ENCODE data around the gene FRRS1. TPM values are rescaled to one million over a fixed set of nuclear protein-coding genes. Genes with fewer than 3 reads are reported as not detected.

Gene FRRS1
- polyA plus RNA-seq, 1 donor (not counting 4 experiments of a cell fraction or from before 2014, with no cell fraction given): 11.2 TPM

- Histone ChIP-seq H3K9me1 (ENCODE audit: control insufficient read depth, extremely low read depth, insufficient read depth, low read length) (no peaks in the 10 kb centered on the region), H3K4me2 (ENCODE audit: control insufficient read depth, extremely low read depth, insufficient read depth, low read depth, low read length) (peak overlapping the region; percentile 72)
- FAIRE-seq: no peak
Measured at GRCh38 chr1:99764909-99765308, 1.5 kb downstream of the FRRS1 start.

GRCh38 chr1:99764439-99764838 lies 2.0 kb downstream of the FRRS1 start:
- Histone ChIP-seq H3K27me3 (ENCODE audit: control insufficient read depth, extremely low read depth, insufficient read depth, low read length) (no peaks in the 10 kb centered on the region), H3K4me1 (ENCODE audit: control insufficient read depth, extremely low read depth, insufficient read depth, low read length) (peaks cover 16% of the 10 kb centered on the region), H3K9me3 (ENCODE audit: control insufficient read depth, low read depth, low read length) (no peaks in the 10 kb centered on the region), H3K9ac (ENCODE audit: control insufficient read depth, extremely low read depth, insufficient read depth, low read length) (peak overlapping the region; percentile 40), H3K4me3 (ENCODE audit: control insufficient read depth in 2 of 3, extremely low read depth in 1 of 3, insufficient read depth in 2 of 3, low read depth in 1 of 3, low read length in 3 of 3) (peak overlapping the region; percentile 8 to 34 (median 26)), H3K27ac (ENCODE audit: control insufficient read depth, insufficient read depth, low read length) (peak overlapping the region; percentile 63), H3K79me2 (ENCODE audit: control insufficient read depth, insufficient read depth, low read length) (peaks cover 5% of the 10 kb centered on the region), H3K9me1 (ENCODE audit: control insufficient read depth, extremely low read depth, insufficient read depth, low read length) (no peaks in the 10 kb centered on the region), H4K20me1 (ENCODE audit: control insufficient read depth, extremely low read depth, insufficient read depth, low read length) (no peaks in the 10 kb centered on the region), H3K36me3 (ENCODE audit: control insufficient read depth in 2 of 2, extremely low read depth in 1 of 2, insufficient read depth in 2 of 2, low read length in 2 of 2) (no peaks in the 10 kb centered on the region), H3K4me2 (ENCODE audit: control insufficient read depth, extremely low read depth, insufficient read depth, low read depth, low read length) (peak overlapping the region; percentile 72), H2AFZ (ENCODE audit: control insufficient read depth, low read length) (no peak overlapping the region)
- dilution Hi-C loops (cut with MboI; ENCODE audit: extremely low pct_ligation_motif_present, low sequenced_read_pairs): no loop called here
- DNase-seq (ENCODE audit: low read depth, low spot score): no peak
- TF ChIP-seq CTCF (optimal IDR thresholded peaks at IDR 0.05 in 1 of 3, IDR thresholded peaks at IDR 0.05 in 1 of 3, conservative IDR thresholded peaks at IDR 0.05 in 1 of 3; ENCODE audit: extremely low read depth in 1 of 3, insufficient read depth in 2 of 3, low read length in 3 of 3) (no peak), EZH2 (IDR thresholded peaks at IDR 0.05; ENCODE audit: low read length) (no peak)
- FAIRE-seq: no peak

More at GRCh38 chr1:99764909-99765308, 1.5 kb downstream of the FRRS1 start:
- Histone ChIP-seq H3K27ac (ENCODE audit: control insufficient read depth, insufficient read depth, low read length) (peak overlapping the region; percentile 63), H3K9ac (ENCODE audit: control insufficient read depth, extremely low read depth, insufficient read depth, low read length) (peak overlapping the region; percentile 97), H3K4me1 (ENCODE audit: control insufficient read depth, extremely low read depth, insufficient read depth, low read length) (peaks cover 16% of the 10 kb centered on the region), H2AFZ (ENCODE audit: control insufficient read depth, low read length) (no peak overlapping the region), H3K27me3 (ENCODE audit: control insufficient read depth, extremely low read depth, insufficient read depth, low read length) (no peaks in the 10 kb centered on the region), H3K9me3 (ENCODE audit: control insufficient read depth, low read depth, low read length) (no peaks in the 10 kb centered on the region), H3K4me3 (ENCODE audit: control insufficient read depth in 2 of 3, extremely low read depth in 1 of 3, insufficient read depth in 2 of 3, low read depth in 1 of 3, low read length in 3 of 3) (peak overlapping the region in 2 of 3 experiments; percentile 21 to 26), H4K20me1 (ENCODE audit: control insufficient read depth, extremely low read depth, insufficient read depth, low read length) (no peaks in the 10 kb centered on the region), H3K36me3 (ENCODE audit: control insufficient read depth in 2 of 2, extremely low read depth in 1 of 2, insufficient read depth in 2 of 2, low read length in 2 of 2) (no peaks in the 10 kb centered on the region), H3K79me2 (ENCODE audit: control insufficient read depth, insufficient read depth, low read length) (peaks cover 5% of the 10 kb centered on the region)
- dilution Hi-C loops (cut with MboI; ENCODE audit: extremely low pct_ligation_motif_present, low sequenced_read_pairs): no loop called here
- TF ChIP-seq EZH2 (IDR thresholded peaks at IDR 0.05; ENCODE audit: low read length) (no peak), CTCF (optimal IDR thresholded peaks at IDR 0.05 in 1 of 3, IDR thresholded peaks at IDR 0.05 in 1 of 3, conservative IDR thresholded peaks at IDR 0.05 in 1 of 3; ENCODE audit: extremely low read depth in 1 of 3, insufficient read depth in 2 of 3, low read length in 3 of 3) (no peak)
- DNase-seq (ENCODE audit: low read depth, low spot score): no peak
